NCI-H1436 treated with DMSO at 0.1 percent for 48 hours (cell line): Measurements from ENCODE around the gene UQCRQ.

Experiments
- DNase-seq: peaks from one replicate; lab custom pipeline; 2025; lab: John Stamatoyannopoulos, UW

The UQCRQ gene

GRCh38 chr5:132871459-132872284 is 5.2 kb downstream of the UQCRQ start:
- DNase-seq: no peak

GRCh38 chr5:132872788-132873118 is 6.3 kb downstream of the UQCRQ start:
- no peak for DNase-seq

- no peak for DNase-seq
Measured at GRCh38 chr5:132873119-132873929, 6.9 kb downstream of the UQCRQ start, which contains the start of gene LEAP2. LEAP2 (plus strand) TSS chr5:132873668; CDS start chr5:132873695, 27 bp downstream.

- no peak for DNase-seq
Measured at GRCh38 chr5:132873930-132874271, 7.5 kb downstream of the UQCRQ start.

GRCh38 chr5:132876020-132876759 is 9.7 kb downstream of the UQCRQ start:
- no peak for DNase-seq

DNA sequence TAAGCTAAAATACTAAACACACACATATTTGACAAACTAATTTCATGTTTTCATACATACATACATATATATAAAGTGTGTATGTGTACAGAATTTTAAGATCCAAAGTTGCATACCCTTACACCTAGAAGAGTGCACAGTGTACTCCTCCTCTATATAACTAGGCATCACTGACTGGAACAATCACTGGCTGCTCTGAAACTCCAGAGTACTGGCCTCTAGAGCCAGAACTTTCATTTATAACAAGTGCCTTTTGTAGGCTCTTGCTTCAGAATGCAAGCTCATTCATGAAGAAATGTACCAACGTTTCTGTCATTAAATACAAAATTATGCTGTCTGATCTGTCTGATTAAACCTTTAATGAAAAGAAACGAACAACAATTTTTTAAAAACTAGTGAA is 11.0 kb downstream of the UQCRQ start:
- no peak for DNase-seq

- DNase-seq: no peak
Measured at GRCh38 chr5:132877938-132878337, 11.5 kb downstream of the UQCRQ start.

- no peak for DNase-seq
Measured at GRCh38 chr5:132883261-132883834, 16.9 kb downstream of the UQCRQ start.

- no peak for DNase-seq
Measured at GRCh38 chr5:132884548-132884947, 18.1 kb downstream of the UQCRQ start.

DNA sequence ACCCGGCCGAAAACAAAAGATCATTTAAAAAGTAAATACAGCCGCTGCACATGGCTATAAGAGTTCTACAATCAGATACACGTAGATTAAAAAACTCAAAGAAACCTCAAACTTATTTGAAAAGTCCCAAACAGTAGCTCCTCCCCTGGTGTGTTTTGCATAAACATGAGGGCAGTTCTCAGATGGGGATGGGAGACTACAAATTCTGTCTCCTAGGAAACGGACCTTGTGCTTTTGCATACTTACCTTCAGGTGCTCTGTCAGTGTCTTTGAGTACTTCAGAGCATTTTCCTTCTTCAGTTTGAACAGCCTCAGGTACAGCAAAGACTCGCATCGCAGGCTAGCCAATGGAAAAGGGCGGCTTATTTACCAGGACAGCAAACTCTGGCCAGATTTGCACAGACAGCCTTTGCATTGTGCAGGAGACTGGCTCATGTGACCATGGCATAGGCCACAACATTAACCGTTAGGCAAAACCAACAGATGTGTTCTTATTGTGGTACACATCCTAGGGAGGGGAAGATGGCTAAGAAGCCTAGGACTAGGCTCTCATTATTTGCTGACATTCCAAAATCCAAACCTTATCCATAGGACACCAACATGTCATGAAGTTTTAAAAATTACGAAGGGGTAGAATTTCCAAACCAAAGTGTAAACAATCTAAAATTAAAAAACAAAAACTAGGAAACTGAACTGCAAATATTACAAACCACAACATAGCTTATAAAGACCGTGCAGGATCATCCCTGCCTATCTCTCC is 19.8 kb downstream of the UQCRQ start:
- DNase-seq: no peak

DNA sequence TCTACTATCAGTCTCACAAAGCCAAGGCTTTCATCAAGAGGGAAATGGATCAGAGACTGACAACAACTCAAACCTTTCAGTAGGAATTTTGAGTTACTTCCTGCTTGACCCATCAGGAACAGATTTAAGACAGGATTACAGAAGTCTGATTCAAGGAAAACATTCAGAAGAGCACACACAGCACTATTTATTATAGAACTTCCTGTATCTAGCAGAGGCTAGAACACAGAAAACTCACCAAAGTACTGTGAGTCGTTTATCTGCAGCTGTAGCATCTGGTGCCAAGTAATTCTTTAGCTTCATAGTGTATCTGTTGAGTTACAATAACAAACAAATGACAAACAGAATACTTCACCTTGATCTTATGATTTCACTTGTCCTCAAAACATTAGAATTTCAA is 20.8 kb downstream of the UQCRQ start:
- DNase-seq: no peak

DNA sequence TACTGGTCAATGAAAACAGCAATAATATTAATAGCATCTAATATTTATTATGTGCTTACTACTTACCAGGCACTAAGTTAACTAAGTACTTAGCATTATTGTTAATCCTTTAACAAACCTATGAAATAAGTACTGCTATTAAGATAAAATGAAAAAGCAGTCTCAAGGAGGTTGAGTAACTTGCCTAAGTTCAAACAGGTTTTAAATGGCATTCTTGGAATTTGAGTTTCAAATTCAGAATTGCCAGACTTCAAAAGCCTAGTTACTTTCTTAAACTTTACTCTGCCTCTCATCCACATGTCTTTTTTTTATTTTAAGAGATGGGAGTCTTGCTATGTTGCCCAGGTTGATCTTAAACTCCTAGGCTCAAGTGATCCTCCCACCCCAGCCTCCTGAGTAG is 23.1 kb downstream of the UQCRQ start:
- DNase-seq: no peak

- DNase-seq: no peak
Measured at GRCh38 chr5:132890817-132891216, 24.4 kb downstream of the UQCRQ start.

DNA sequence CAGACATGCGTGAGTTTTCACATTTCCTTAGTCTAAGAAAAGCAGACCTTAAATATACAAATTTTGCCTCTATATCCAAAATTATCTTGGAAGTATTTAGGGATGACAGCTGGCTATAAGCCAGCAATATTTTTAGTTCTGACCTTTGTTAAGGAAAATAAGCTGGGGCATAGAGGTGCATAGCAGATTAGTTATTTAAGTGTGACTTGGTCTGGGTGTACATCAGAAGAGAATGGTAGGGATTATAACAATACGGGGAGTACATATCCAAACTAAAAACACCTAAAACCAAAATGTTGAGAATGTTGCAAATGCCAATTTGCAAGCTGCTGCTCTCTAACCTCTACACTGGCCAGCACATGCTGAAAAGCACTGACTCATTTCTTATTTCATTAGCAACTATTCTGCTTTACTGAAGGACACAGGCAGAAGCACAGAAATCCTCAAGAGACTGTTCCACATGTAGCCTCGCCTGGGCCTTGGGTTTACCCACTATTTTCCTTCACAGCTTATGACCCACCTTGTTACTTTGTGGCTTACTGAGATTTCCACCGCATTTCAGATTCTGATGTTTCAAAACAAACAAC is 29.4 kb downstream of the UQCRQ start:
- no peak for DNase-seq

- DNase-seq: no peak
Measured at GRCh38 chr5:132896685-132897084, 30.2 kb downstream of the UQCRQ start.

DNA sequence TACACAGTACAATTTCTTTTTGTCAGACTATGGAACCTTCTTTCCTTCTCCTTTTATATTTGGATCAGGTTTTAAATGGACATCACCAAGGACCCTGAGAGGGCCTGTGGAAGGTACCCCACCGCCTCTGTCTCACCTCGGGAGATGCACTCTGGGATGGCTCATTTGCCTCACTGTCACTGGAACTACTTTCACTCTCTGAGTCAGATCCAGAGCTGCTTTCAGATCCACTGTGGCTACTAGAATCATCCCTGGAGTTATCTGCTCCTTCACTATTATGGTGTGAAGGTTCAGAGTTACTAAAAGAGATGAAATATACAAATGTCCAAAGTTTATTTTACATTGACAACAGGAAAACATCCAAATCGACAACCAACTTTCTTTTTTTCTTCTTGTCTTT is 31.7 kb downstream of the UQCRQ start:
- no peak for DNase-seq

DNA sequence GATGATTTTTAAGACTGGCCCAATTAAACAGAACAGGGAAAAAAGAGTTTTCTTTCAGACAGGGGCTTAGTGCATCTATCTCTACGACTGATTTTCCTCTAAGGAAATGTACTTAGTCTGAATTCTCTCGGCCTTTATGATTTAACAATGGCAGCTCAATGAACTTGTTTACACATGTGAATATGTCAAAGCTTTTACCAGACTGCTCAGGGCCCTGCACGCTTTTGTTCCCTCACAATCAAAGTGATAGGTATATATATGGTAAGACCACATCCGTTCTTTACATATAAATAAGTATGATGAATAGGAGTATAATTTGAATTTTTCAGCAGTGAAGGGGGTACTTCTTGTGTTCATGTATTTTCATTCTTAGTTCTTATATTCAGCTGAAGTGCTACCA is 34.6 kb downstream of the UQCRQ start:
- DNase-seq: no peak

GRCh38 chr5:132901730-132902129 is 35.3 kb downstream of the UQCRQ start:
- no peak for DNase-seq

GRCh38 chr5:132905938-132906337 is 39.5 kb downstream of the UQCRQ start:
- no peak for DNase-seq

DNA sequence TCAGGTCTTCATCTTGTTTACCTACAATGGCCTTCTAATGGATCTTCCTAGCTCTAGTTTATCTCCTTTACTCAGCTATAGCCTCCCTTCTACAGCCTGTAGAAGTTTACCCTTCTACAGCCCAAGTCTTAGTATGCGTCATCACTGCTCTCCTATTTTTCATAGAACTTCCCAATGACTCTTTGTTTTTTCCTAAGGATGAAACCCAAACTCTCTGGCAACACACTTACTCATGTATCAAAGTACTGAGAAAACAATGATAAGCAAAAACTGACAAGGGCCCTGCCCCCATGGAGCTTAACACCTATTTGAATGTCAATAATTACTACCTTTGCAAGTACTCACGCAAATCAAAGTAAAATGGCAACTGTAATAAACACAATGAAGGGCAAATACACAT is 40.7 kb downstream of the UQCRQ start:
- DNase-seq: no peak

- no peak for DNase-seq
Measured at GRCh38 chr5:132909702-132910101, 43.3 kb downstream of the UQCRQ start.
